Loucy (cell line): ENCODE results near the gene EFCAB8.
"Not testable (repeated sequence)": the region's sequence is repeated elsewhere in the genome, so short reads cannot be mapped to it uniquely, and the experiment has no call there.

ENCODE experiments used
- H2AFZ ChIP-seq: fragments of 200-600 bp; sonication (generic); 2 replicates; pipeline ENCODE4 v1.6.0; 2016; ENCODE audit warnings: antibody characterized with exemption, mild to moderate bottlenecking, low read length, moderate library complexity
- H3F3A ChIP-seq: fragments of 200-600 bp; 2 replicates; pipeline ENCODE4 v1.6.0; 2016; ENCODE audit warnings: antibody characterized with exemption, low read depth, mild to moderate bottlenecking
- H3K27me3 ChIP-seq: fragments of 200-600 bp; sonication (generic); 2 replicates; pipeline ENCODE4 v1.6.1; 2014; ENCODE audit warnings: low read length, mild to moderate bottlenecking; ENCODE audit not compliant: insufficient read depth, poor library complexity, severe bottlenecking
- H3K36me3 ChIP-seq: fragments of 200-600 bp; sonication (generic); 2 replicates; pipeline ENCODE4 v1.6.1; 2016; ENCODE audit warnings: low read length; ENCODE audit not compliant: insufficient read depth
- H3K4me1 ChIP-seq: fragments of 200-600 bp; sonication (generic); 2 replicates; pipeline ENCODE4 v1.5.1; 2014; ENCODE audit warnings: low read length, mild to moderate bottlenecking; ENCODE audit not compliant: insufficient read depth, poor library complexity, severe bottlenecking
- H3K4me2 ChIP-seq: fragments of 200-600 bp; sonication (generic); 2 replicates; pipeline ENCODE4 v1.6.0; 2014; ENCODE audit warnings: antibody characterized with exemption, low read length, low read depth, mild to moderate bottlenecking; ENCODE audit not compliant: poor library complexity, severe bottlenecking
- H3K4me3 ChIP-seq: fragments of 200-600 bp; sonication (generic); 2 replicates; pipeline ENCODE4 v1.5.1; 2014; ENCODE audit warnings: low read length, mild to moderate bottlenecking, mixed read lengths; ENCODE audit not compliant: poor library complexity, severe bottlenecking
- H3K79me2 ChIP-seq: fragments of 200-600 bp; sonication (generic); 2 replicates; pipeline ENCODE4 v1.6.1; 2014; ENCODE audit warnings: low read length; ENCODE audit not compliant: insufficient read depth
- H3K9ac ChIP-seq: fragments of 200-600 bp; sonication (generic); 2 replicates; pipeline ENCODE4 v1.6.0; 2014; ENCODE audit warnings: mild to moderate bottlenecking, low read depth, low read length, moderate library complexity; ENCODE audit not compliant: poor library complexity, severe bottlenecking
- H3K9me2 ChIP-seq: fragments of 200-600 bp; sonication (generic); replicated peaks from 2 replicates; pipeline ENCODE4 v1.6.1; 2016; ENCODE audit warnings: low read depth, low read length, mixed read lengths
- H3K9me3 ChIP-seq: fragments of 200-600 bp; sonication (generic); 2 replicates; pipeline ENCODE4 v1.6.1; 2014; ENCODE audit warnings: mild to moderate bottlenecking, antibody characterized with exemption, low read length, low read depth; ENCODE audit not compliant: insufficient read depth
- H4K20me1 ChIP-seq: fragments of 200-600 bp; sonication (generic); 2 replicates; pipeline ENCODE4 v1.6.0; 2014; ENCODE audit warnings: antibody characterized with exemption, low read length, mild to moderate bottlenecking; ENCODE audit not compliant: insufficient read depth, poor library complexity, severe bottlenecking
- EZH2phosphoT487 ChIP-seq: fragments of 200-600 bp; IDR thresholded peaks from 2 replicates; pipeline ENCODE4 v1.6.1; 2018; ENCODE audit warnings: antibody characterized with exemption, mild to moderate bottlenecking, moderate library complexity, borderline replicate concordance
- TF ChIP-seq, protein P1 (sequence below): fragments of 200-600 bp; sonication (generic); conservative IDR thresholded peaks from 2 replicates; pipeline ENCODE4 v1.5.1; 2014; ENCODE audit warnings: mild to moderate bottlenecking, antibody characterized with exemption, low read length

EFCAB8 gene

GRCh38 chr20:32962053-32962452, 103.3 kb downstream of the EFCAB8 start:
- peaks cover 6% of the 10 kb centered on the region; the same call in 1 of the 2 replicates for H3K9me3 ChIP-seq
- no peak overlapping the region for H3K4me2 ChIP-seq
- no peaks in the 10 kb centered on the region for H4K20me1 ChIP-seq
- H3K79me2 ChIP-seq = no peaks in the 10 kb centered on the region
- H3K9me2 ChIP-seq = no peaks in the 10 kb centered on the region
- H3K4me1 ChIP-seq = peaks cover 23% of the 10 kb centered on the region
- no peak overlapping the region for H3K4me3 ChIP-seq
- no peak overlapping the region for H2AFZ ChIP-seq
- TF ChIP-seq, protein P1, sequence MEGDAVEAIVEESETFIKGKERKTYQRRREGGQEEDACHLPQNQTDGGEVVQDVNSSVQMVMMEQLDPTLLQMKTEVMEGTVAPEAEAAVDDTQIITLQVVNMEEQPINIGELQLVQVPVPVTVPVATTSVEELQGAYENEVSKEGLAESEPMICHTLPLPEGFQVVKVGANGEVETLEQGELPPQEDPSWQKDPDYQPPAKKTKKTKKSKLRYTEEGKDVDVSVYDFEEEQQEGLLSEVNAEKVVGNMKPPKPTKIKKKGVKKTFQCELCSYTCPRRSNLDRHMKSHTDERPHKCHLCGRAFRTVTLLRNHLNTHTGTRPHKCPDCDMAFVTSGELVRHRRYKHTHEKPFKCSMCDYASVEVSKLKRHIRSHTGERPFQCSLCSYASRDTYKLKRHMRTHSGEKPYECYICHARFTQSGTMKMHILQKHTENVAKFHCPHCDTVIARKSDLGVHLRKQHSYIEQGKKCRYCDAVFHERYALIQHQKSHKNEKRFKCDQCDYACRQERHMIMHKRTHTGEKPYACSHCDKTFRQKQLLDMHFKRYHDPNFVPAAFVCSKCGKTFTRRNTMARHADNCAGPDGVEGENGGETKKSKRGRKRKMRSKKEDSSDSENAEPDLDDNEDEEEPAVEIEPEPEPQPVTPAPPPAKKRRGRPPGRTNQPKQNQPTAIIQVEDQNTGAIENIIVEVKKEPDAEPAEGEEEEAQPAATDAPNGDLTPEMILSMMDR = no peak
- TF ChIP-seq EZH2phosphoT487 = no peak
- no peaks in the 10 kb centered on the region for H3K27me3 ChIP-seq
- H3F3A ChIP-seq = no peaks in the 10 kb centered on the region
- no peaks in the 10 kb centered on the region for H3K36me3 ChIP-seq
- H3K9ac ChIP-seq = no peak overlapping the region

- H3K9me3 ChIP-seq, H3K4me3 ChIP-seq, H3K9ac ChIP-seq, H2AFZ ChIP-seq, H3F3A ChIP-seq, H3K36me3 ChIP-seq, H3K4me2 ChIP-seq, H3K9me2 ChIP-seq, H3K79me2 ChIP-seq, H3K27me3 ChIP-seq, H4K20me1 ChIP-seq: not testable (repeated sequence)
- H3K4me1 ChIP-seq = peaks cover 29% of the 10 kb centered on the region
Observed at GRCh38 chr20:32962646-32963045, 103.9 kb downstream of the EFCAB8 start.

DNA sequence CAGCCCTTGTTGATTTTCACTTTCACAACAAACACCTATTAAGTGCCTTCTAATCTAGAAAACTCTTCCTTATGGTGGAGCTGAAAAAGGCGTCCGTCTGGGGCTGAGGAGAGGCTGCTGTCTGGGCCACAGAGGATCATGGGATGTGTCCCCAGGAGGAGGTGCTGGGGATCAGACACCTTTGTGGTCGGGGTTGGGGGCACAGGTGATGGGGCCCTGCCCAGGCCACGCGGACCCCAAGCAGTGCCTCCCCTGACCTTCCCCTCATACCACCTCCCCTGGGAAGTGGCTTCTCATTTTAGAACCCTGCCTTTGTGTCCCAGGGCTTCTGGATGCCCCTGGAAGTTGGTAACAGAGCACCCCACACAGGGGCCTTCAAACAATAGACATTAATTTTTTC, 104.5 kb downstream of the EFCAB8 start:
- no peaks in the 10 kb centered on the region for H3K36me3 ChIP-seq
- H3K27me3 ChIP-seq = no peaks in the 10 kb centered on the region
- no peaks in the 10 kb centered on the region for H3K79me2 ChIP-seq
- H2AFZ ChIP-seq = 0 out of 2 replicates have a peak overlapping the region, but pooled peaks have one; percentile 10
- H3K4me3 ChIP-seq = no peak overlapping the region
- no peak for TF ChIP-seq EZH2phosphoT487
- TF ChIP-seq, protein P1 = no peak
- peaks cover 35% of the 10 kb centered on the region for H3K4me1 ChIP-seq
- no peaks in the 10 kb centered on the region for H3F3A ChIP-seq
- no peaks in the 10 kb centered on the region for H3K9me3 ChIP-seq
- H3K9me2 ChIP-seq = no peaks in the 10 kb centered on the region
- H3K9ac ChIP-seq = no peak overlapping the region
- H3K4me2 ChIP-seq = no peak overlapping the region
- no peaks in the 10 kb centered on the region for H4K20me1 ChIP-seq

- TF ChIP-seq, protein P1 = no peak
- TF ChIP-seq EZH2phosphoT487 = no peak
- no peaks in the 10 kb centered on the region for H3K36me3 ChIP-seq
- peaks cover 47% of the 10 kb centered on the region for H3K4me1 ChIP-seq
- H3K9ac ChIP-seq = no peak overlapping the region
- no peaks in the 10 kb centered on the region for H3F3A ChIP-seq
- no peaks in the 10 kb centered on the region for H4K20me1 ChIP-seq
- H3K4me2 ChIP-seq = no peak overlapping the region
- no peak overlapping the region for H2AFZ ChIP-seq
- H3K9me3 ChIP-seq = no peaks in the 10 kb centered on the region
- no peaks in the 10 kb centered on the region for H3K27me3 ChIP-seq
- H3K4me3 ChIP-seq = no peak overlapping the region
- no peaks in the 10 kb centered on the region for H3K9me2 ChIP-seq
- no peaks in the 10 kb centered on the region for H3K79me2 ChIP-seq
Observed at GRCh38 chr20:32964575-32964974, 105.9 kb downstream of the EFCAB8 start.
